KBM-7 (cell line): ENCODE results near the gene COG2.

Experiments
- DNase-seq: peaks from one replicate; pipeline ENCODE4 v3.0.0-alpha.2; 2015
- in situ Hi-C: fragments of 300-500 bp; cut with MboI; formaldehyde crosslinking; loops from 2 replicates; pipeline ENCODE4 v1.14.3; 2020; ENCODE audit warnings: low sequenced_read_pairs, low pct_unique_long_range_greater_than_20kb, mixed read lengths

Gene COG2

GRCh38 chr1:230735447-230735846 lies 93.2 kb downstream of the COG2 start:
- in situ Hi-C loops: no loop called here
- DNase-seq: no peak

- in situ Hi-C loops: no loop called here
These were observed 95.5 kb downstream of the COG2 start for GRCh38 chr1:230737622-230738262.

GRCh38 chr1:230739564-230740290 lies 97.4 kb downstream of the COG2 start:
- in situ Hi-C loops: no loop called here
- no peak for DNase-seq

More at GRCh38 chr1:230737622-230738262, 95.5 kb downstream of the COG2 start:
- no peak for DNase-seq
